HFFc6 (cell line): ENCODE data around the gene GLIS1. TPM values are rescaled to one million over a fixed set of nuclear protein-coding genes. Genes with fewer than 3 reads are reported as not detected.

Experiments
- DNase-seq: peaks from one replicate; pipeline ENCODE4 v3.0.0-alpha.2; 2018
- H3K27ac Mint-ChIP-seq: 2 replicates; pipeline ENCODE4 v1.8.0; 2020; ENCODE audit warnings: mild to moderate bottlenecking, mixed read lengths
- H3K27me3 Mint-ChIP-seq: 2 replicates; pipeline ENCODE4 v1.8.0; 2021; ENCODE audit warnings: mild to moderate bottlenecking, moderate library complexity, mixed read lengths; ENCODE audit not compliant: insufficient read depth
- H3K36me3 Mint-ChIP-seq: 2 replicates; pipeline ENCODE4 v1.8.0; 2021; ENCODE audit warnings: low read depth, mixed read lengths
- H3K4me1 Mint-ChIP-seq: 2 replicates; pipeline ENCODE4 v1.8.0; 2020; ENCODE audit warnings: low read depth, mixed read lengths
- H3K4me3 Mint-ChIP-seq: 2 replicates; pipeline ENCODE4 v1.8.0; 2020; ENCODE audit warnings: mild to moderate bottlenecking, moderate library complexity, mixed read lengths
- H3K9me3 Mint-ChIP-seq: 2 replicates; pipeline ENCODE4 v1.8.0; 2020; ENCODE audit warnings: mild to moderate bottlenecking, mixed read lengths
- CTCF ChIP-seq: fragments of 200-600 bp; sonication (generic); IDR thresholded peaks from 2 replicates; pipeline ENCODE4 v1.5.0; 2021; ENCODE audit warnings: antibody characterized with exemption, mild to moderate bottlenecking
- total RNA-seq, 6 experiments: library from RNA; stranded (reverse); fragmentation: NEBNext Ultra II Directional; extraction: Animal tissue kit (Norgen Biotek cat#: 25700); gene quantifications; 2 replicates in 1 of 6; 3 replicates in 5 of 6; pipeline ENCODE4 v1.2.3, GENCODE V29; 2021

Gene GLIS1
- total RNA-seq, 6 experiments from 2014 or later = 1.1 to 1.9 (median 1.2) TPM

DNA sequence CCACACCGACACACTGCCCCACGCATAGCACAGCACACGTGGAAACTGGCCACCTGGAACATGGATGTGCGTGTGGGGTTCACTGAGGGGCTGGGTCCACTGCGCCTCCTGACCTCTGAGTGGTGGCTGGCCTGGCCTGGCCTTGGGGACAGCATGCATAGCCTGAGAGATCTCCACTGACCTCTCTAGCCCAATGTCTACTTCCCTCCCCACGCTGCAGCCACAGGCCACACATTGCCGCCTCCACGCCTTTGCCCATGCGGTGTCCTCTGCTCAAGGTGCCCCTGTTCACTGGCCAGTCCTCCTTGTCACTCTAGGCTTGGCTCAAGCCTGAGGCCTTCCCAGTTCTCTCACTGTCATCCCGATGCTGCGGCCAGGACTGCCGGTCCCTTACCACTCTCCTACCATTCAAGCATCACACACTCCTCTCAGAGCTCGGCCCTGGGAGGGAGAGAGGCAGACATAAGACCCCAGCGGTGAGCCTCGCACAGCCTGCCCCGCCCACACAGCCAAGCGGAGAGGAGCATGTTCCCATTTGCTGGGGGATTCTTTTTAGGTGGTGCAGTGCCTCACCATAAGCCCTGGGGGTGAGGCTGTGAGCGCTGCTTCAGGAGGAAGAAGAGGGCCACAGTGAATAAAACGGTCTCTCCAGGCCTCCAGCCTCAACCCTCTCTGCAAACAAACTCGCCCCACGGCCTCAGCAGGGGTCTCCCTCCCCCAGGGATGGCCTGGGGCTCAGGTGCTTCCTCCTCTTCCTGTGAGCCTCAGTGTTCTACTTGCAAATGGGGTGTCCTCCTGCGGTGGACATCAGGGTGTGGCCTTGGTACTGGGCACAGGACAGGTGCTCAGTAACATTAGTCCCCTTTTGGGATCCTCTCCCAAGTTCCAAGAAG lies 199.0 kb downstream of the GLIS1 start:
- DNase-seq = no peak
- peaks cover 7% of the 10 kb centered on the region for H3K27me3 Mint-ChIP-seq
- H3K36me3 Mint-ChIP-seq = no peaks in the 10 kb centered on the region
- no peaks in the 10 kb centered on the region for H3K9me3 Mint-ChIP-seq
- no peak overlapping the region for H3K4me3 Mint-ChIP-seq
- no peak overlapping the region for H3K27ac Mint-ChIP-seq
- H3K4me1 Mint-ChIP-seq = peaks cover 49% of the 10 kb centered on the region
- no peak for TF ChIP-seq CTCF

GRCh38 chr1:53539226-53539625 lies 199.7 kb downstream of the GLIS1 start:
- Mint-ChIP-seq H3K4me1 (peaks cover 49% of the 10 kb centered on the region), H3K27ac (no peak overlapping the region), H3K36me3 (no peaks in the 10 kb centered on the region), H3K9me3 (no peaks in the 10 kb centered on the region), H3K4me3 (no peak overlapping the region), H3K27me3 (peaks cover 7% of the 10 kb centered on the region)
- no peak for TF ChIP-seq CTCF
- DNase-seq = no peak

DNA sequence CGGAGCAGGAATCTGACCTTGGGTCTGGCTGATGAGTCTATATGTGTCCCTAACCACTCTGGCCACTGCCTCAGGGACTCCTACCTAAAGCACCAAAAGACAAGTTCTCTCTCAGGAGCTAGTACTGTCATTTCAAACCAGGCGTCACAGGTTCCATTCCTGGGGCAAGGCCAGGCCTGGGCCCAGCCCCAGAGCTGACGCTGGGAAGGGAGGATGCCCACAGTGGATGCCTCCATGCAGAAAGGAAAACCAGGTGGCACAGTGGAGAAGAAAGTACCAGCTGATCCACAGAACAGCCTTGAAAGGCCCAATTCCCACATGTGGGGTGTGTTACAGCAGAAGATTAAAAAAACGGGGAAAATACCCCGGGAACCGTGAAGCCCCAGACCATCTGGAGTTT lies 202.4 kb downstream of the GLIS1 start:
- Mint-ChIP-seq H3K9me3 (no peaks in the 10 kb centered on the region), H3K27ac (no peak overlapping the region), H3K4me3 (no peak overlapping the region), H3K36me3 (no peaks in the 10 kb centered on the region), H3K27me3 (peaks cover 18% of the 10 kb centered on the region), H3K4me1 (peaks cover 37% of the 10 kb centered on the region)
- DNase-seq = no peak
- no peak for TF ChIP-seq CTCF

DNA sequence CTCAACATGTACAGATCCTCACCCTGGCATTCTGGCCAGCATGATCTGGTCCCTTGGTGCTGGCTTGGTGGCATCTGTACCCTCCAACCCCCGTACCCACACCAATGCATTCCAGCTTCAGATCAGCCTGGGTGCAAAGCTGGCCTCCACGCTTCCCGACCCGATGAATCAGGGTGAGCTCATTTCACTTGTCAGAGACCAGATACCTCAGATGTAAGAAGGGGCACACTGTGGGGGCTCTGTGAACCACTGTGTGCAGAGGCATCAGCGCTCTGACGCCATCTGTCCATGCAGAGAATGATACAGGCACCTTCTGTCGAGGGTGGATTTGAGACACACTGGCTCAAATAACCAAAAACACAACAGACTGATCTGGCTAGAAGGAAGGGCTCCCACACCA lies 203.1 kb downstream of the GLIS1 start:
- Mint-ChIP-seq H3K27me3 (peaks cover 20% of the 10 kb centered on the region), H3K4me3 (no peak overlapping the region), H3K27ac (no peak overlapping the region), H3K4me1 (peaks cover 29% of the 10 kb centered on the region), H3K36me3 (no peaks in the 10 kb centered on the region), H3K9me3 (no peaks in the 10 kb centered on the region)
- DNase-seq = no peak
- TF ChIP-seq CTCF = no peak

DNA sequence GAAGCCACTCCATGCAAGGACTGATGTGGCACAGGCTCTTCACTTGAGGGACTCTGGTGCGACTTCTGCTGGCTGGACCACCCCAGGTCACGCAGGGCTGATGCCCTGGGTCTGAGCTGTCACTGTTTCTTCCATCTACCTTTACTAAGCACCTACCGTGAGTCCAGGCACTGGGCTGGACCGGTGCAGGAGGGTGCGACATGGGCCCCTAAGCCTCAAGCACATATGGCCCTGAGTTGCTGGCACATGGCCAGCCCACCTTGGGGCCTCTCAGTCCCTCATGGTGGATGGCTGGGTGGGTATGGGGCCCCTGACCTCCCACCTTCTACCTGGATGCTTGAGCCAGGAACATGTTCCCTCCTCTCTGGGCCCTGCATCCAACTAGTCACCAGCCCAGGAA lies 203.7 kb downstream of the GLIS1 start:
- H3K4me1 Mint-ChIP-seq = peaks cover 28% of the 10 kb centered on the region
- no peak overlapping the region for H3K27ac Mint-ChIP-seq
- peaks cover 20% of the 10 kb centered on the region for H3K27me3 Mint-ChIP-seq
- H3K36me3 Mint-ChIP-seq = no peaks in the 10 kb centered on the region
- no peaks in the 10 kb centered on the region for H3K9me3 Mint-ChIP-seq
- TF ChIP-seq CTCF = no peak
- H3K4me3 Mint-ChIP-seq = no peak overlapping the region
- DNase-seq = no peak
